Retinal pigment epithelial cell (primary cell): Measurements from ENCODE around the gene TSPAN3.

Source experiments
- DNase-seq: peaks from one replicate; pipeline ENCODE4 v3.0.0-alpha.2; 2010; ENCODE audit warnings: low read depth
- H3K4me3 ChIP-seq: 2 replicates; pipeline ENCODE4 v1.5.1; 2011; ENCODE audit warnings: mild to moderate bottlenecking, low read length, control low read depth, moderate library complexity
- CTCF ChIP-seq: conservative IDR thresholded peaks from 2 replicates; pipeline ENCODE4 v1.5.1; 2011; ENCODE audit warnings: low read depth, low read length, control low read depth, inconsistent platforms

The TSPAN3 gene

GRCh38 chr15:77111789-77112188, 40.9 kb upstream of the TSPAN3 start:
- no peak overlapping the region for H3K4me3 ChIP-seq
- DNase-seq = no peak
- TF ChIP-seq CTCF = no peak

- peak; percentile 91 for TF ChIP-seq CTCF
- DNase-seq = no peak
- H3K4me3 ChIP-seq = no peak overlapping the region
Measured at GRCh38 chr15:77107531-77108355, 36.8 kb upstream of the TSPAN3 start.

GRCh38 chr15:77107068-77107467, 36.2 kb upstream of the TSPAN3 start:
- H3K4me3 ChIP-seq = no peak overlapping the region
- no peak for DNase-seq
- TF ChIP-seq CTCF = no peak

GRCh38 chr15:77104155-77104554, 33.2 kb upstream of the TSPAN3 start:
- no peak for TF ChIP-seq CTCF
- no peak for DNase-seq
- H3K4me3 ChIP-seq = no peak overlapping the region

GRCh38 chr15:77099741-77100463, 29.0 kb upstream of the TSPAN3 start:
- H3K4me3 ChIP-seq = no peak overlapping the region
- no peak for DNase-seq
- no peak for TF ChIP-seq CTCF

GRCh38 chr15:77098572-77098971, 27.7 kb upstream of the TSPAN3 start:
- no peak overlapping the region for H3K4me3 ChIP-seq
- no peak for DNase-seq
- no peak for TF ChIP-seq CTCF
